Uterus (tissue), 2 donors: ENCODE data around the gene PIGW.

ENCODE experiments used
- POLR2A ChIP-seq, 2 donors: fragments of 450-650 bp; IDR thresholded peaks; one replicate each; pipeline ENCODE4 v1.6.1; 2016; ENCODE audit warnings: antibody characterized with exemption in 2 of 2, mild to moderate bottlenecking in 1 of 2, moderate library complexity in 1 of 2
- TF ChIP-seq, protein P1 (sequence below), 4 experiments: fragments of 200-600 bp in 2 of 4; fragments of 450-650 bp in 2 of 4; sonication (generic) in 2 of 4; IDR thresholded peaks; one replicate each; pipeline ENCODE4 v1.5.1; 2016 to 2019; ENCODE audit warnings: antibody characterized with exemption in 4 of 4, mild to moderate bottlenecking in 2 of 4, moderate library complexity in 1 of 4

DNA sequence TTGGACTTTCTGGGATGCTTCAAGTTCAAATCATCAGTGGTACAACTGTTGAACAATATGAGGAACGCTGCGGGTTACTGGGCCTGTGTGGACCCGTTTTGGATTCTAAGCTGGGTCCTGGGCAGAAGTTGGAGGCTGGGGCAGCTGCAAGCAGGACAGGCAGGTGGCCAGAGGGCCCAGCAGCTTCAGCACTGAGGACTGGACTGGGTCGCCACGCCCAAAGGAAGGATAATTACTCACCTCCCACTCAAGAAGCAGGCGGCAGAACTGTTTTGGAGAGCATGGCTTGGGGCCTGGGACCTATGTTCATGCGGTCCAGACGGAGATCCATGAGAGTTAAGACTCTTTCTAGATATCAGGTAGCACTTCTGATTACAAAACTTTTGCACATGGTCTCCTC, 49.8 kb upstream of the PIGW start:
- TF ChIP-seq, protein P1, sequence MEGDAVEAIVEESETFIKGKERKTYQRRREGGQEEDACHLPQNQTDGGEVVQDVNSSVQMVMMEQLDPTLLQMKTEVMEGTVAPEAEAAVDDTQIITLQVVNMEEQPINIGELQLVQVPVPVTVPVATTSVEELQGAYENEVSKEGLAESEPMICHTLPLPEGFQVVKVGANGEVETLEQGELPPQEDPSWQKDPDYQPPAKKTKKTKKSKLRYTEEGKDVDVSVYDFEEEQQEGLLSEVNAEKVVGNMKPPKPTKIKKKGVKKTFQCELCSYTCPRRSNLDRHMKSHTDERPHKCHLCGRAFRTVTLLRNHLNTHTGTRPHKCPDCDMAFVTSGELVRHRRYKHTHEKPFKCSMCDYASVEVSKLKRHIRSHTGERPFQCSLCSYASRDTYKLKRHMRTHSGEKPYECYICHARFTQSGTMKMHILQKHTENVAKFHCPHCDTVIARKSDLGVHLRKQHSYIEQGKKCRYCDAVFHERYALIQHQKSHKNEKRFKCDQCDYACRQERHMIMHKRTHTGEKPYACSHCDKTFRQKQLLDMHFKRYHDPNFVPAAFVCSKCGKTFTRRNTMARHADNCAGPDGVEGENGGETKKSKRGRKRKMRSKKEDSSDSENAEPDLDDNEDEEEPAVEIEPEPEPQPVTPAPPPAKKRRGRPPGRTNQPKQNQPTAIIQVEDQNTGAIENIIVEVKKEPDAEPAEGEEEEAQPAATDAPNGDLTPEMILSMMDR (IDR thresholded peaks at IDR 0.05) = no peak
- no peak for TF ChIP-seq POLR2A (IDR thresholded peaks at IDR 0.05)
